Esophagus squamous epithelium (tissue), 4 donors: Measurements from ENCODE around the gene COLQ.

Experiments used
- CTCF ChIP-seq, 6 experiments: fragments of 450-650 bp in 4 of 6; fragments of 200-600 bp in 2 of 6; sonication (generic) in 2 of 6; IDR thresholded peaks; one replicate each; pipeline ENCODE4 v1.5.1; 2016 to 2019; ENCODE audit warnings: antibody characterized with exemption in 6 of 6, mild to moderate bottlenecking in 4 of 6, moderate library complexity in 4 of 6
- POLR2A ChIP-seq, 4 donors: fragments of 450-650 bp; IDR thresholded peaks; one replicate each; pipeline ENCODE4 v1.6.1; 2017; ENCODE audit warnings: antibody characterized with exemption in 4 of 4, mild to moderate bottlenecking in 4 of 4, moderate library complexity in 3 of 4

- no peak for TF ChIP-seq CTCF (IDR thresholded peaks at IDR 0.05)
- TF ChIP-seq POLR2A (IDR thresholded peaks at IDR 0.05): no peak
Observed at GRCh38 chr3:15510493-15510892, 11.0 kb downstream of the COLQ start.
